IMR-90 (cell line): ENCODE measurements around the gene TWIST2. TPM values are rescaled to one million over a fixed set of nuclear protein-coding genes. Genes with fewer than 3 reads are reported as not detected.

Source experiments
- ATAC-seq: fragments of 200-7000 bp; cut with Tn5 transposase; 2 replicates; pipeline ENCODE4 v1.9.1; 2020; ENCODE audit warnings: low read depth, mild to moderate bottlenecking, moderate library complexity
- BruUV-seq: library from RNA; stranded (reverse); fragments of 400-500 nt; replicated peaks from 2 replicates; lab custom pipeline; 2021; lab: Mats Ljungman, UMichigan
- CTCF ChIA-PET: fragments of 300-600 bp; formaldehyde crosslinking; extraction: SDS; loops from one replicate; lab custom pipeline; 2021; ENCODE audit warnings: antibody characterized with exemption; lab: Yijun Ruan, JAX
- POLR2A ChIA-PET: fragments of 300-600 bp; sonication (Branson Sonifier 250); formaldehyde crosslinking; loops from one replicate; lab custom pipeline; 2022; ENCODE audit warnings: antibody characterized with exemption; ENCODE audit not compliant: unreplicated experiment; lab: Charles Lee
- DNase-seq: peaks from one replicate; pipeline ENCODE4 v3.0.0; 2013
- H2AFZ ChIP-seq: replicated peaks from 2 replicates; pipeline ENCODE3; 2013; ENCODE audit warnings: low read length, mild to moderate bottlenecking; ENCODE audit not compliant: poor library complexity
- H2AK5ac ChIP-seq: 2 replicates; pipeline ENCODE4 v1.6.1; 2013; ENCODE audit warnings: low read depth, low read length, inconsistent platforms
- H2AK9ac ChIP-seq: replicated peaks from 2 replicates; pipeline ENCODE3; 2013; ENCODE audit warnings: mild to moderate bottlenecking, low read depth, low read length, moderate library complexity; ENCODE audit not compliant: poor library complexity
- H2BK120ac ChIP-seq: 2 replicates; pipeline ENCODE4 v1.6.1; 2013; ENCODE audit warnings: low read depth, low read length, inconsistent platforms
- H2BK15ac ChIP-seq: 3 replicates; pipeline ENCODE4 v1.6.1; 2013; ENCODE audit warnings: low read depth, low read length, inconsistent platforms
- H2BK20ac ChIP-seq: 2 replicates; pipeline ENCODE4 v1.6.1; 2013; ENCODE audit warnings: low read depth, mild to moderate bottlenecking, inconsistent platforms, low read length, moderate library complexity
- H2BK5ac ChIP-seq: 2 replicates; pipeline ENCODE4 v1.6.1; 2013; ENCODE audit warnings: mild to moderate bottlenecking, low read depth, low read length, inconsistent platforms; ENCODE audit not compliant: poor library complexity, severe bottlenecking
- H3K14ac ChIP-seq: replicated peaks from 2 replicates; pipeline ENCODE4 v1.6.1; 2013; ENCODE audit warnings: low read depth, low read length, inconsistent platforms
- H3K18ac ChIP-seq: 2 replicates; pipeline ENCODE4 v1.6.1; 2013; ENCODE audit warnings: low read depth, low read length, control low read depth
- H3K23ac ChIP-seq: 2 replicates; pipeline ENCODE4 v1.6.1; 2013; ENCODE audit warnings: low read depth, low read length, inconsistent platforms
- H3K27ac ChIP-seq: 2 replicates; pipeline ENCODE4 v1.5.1; 2013; ENCODE audit warnings: mild to moderate bottlenecking, control low read depth, low read length; ENCODE audit not compliant: insufficient read depth
- H3K27me3 ChIP-seq: 2 replicates; pipeline ENCODE4 v1.6.1; 2013; ENCODE audit warnings: low read length; ENCODE audit not compliant: control insufficient read depth, insufficient read depth
- H3K36me3 ChIP-seq: 2 replicates; pipeline ENCODE4 v1.6.1; 2013; ENCODE audit warnings: low read length, mixed read lengths; ENCODE audit not compliant: control insufficient read depth, insufficient read depth
- H3K4ac ChIP-seq: 2 replicates; pipeline ENCODE4 v1.6.1; 2013; ENCODE audit warnings: low read depth, low read length, inconsistent platforms
- H3K4me1 ChIP-seq: 2 replicates; pipeline ENCODE4 v1.6.1; 2013; ENCODE audit warnings: low read length, mixed read lengths; ENCODE audit not compliant: control insufficient read depth, insufficient read depth
- H3K4me2 ChIP-seq: 2 replicates; pipeline ENCODE4 v1.6.1; 2013; ENCODE audit warnings: low read depth, mild to moderate bottlenecking, control low read depth, low read length, moderate library complexity
- H3K4me3 ChIP-seq: 2 replicates; pipeline ENCODE4 v1.5.1; 2013; ENCODE audit warnings: low read depth, mild to moderate bottlenecking, control low read depth, low read length, moderate library complexity; ENCODE audit not compliant: insufficient read depth
- H3K56ac ChIP-seq: 2 replicates; pipeline ENCODE4 v1.6.1; 2013; ENCODE audit warnings: low read length, inconsistent platforms; ENCODE audit not compliant: insufficient read depth; ENCODE audit errors: extremely low read depth
- H3K79me1 ChIP-seq, 2 experiments: 2 replicates each; pipeline ENCODE4 v1.6.1; 2013; ENCODE audit warnings: low read length in 2 of 2, inconsistent platforms in 1 of 2, low read depth in 1 of 2
- H3K9ac ChIP-seq: 2 replicates; pipeline ENCODE4 v1.6.1; 2013; ENCODE audit warnings: low read depth, low read length, control low read depth
- H3K9me1 ChIP-seq: 2 replicates; pipeline ENCODE4 v1.6.1; 2013; ENCODE audit warnings: low read length, inconsistent platforms; ENCODE audit not compliant: insufficient read depth
- H3K9me3 ChIP-seq: 2 replicates; pipeline ENCODE4 v1.6.1; 2013; ENCODE audit warnings: low read length; ENCODE audit not compliant: control insufficient read depth, insufficient read depth
- H4K20me1 ChIP-seq: 2 replicates; pipeline ENCODE4 v1.6.1; 2013; ENCODE audit warnings: low read length, inconsistent platforms; ENCODE audit not compliant: insufficient read depth
- H4K5ac ChIP-seq: 2 replicates; pipeline ENCODE4 v1.6.1; 2013; ENCODE audit warnings: mild to moderate bottlenecking, low read depth, low read length, control low read depth
- H4K8ac ChIP-seq, 2 experiments: 2 replicates each; pipeline ENCODE4 v1.6.1; 2013; ENCODE audit warnings: low read depth in 2 of 2, low read length in 2 of 2, control low read depth in 1 of 2, inconsistent platforms in 1 of 2
- H4K91ac ChIP-seq: 2 replicates; pipeline ENCODE4 v1.6.1; 2013; ENCODE audit warnings: low read depth, low read length, inconsistent platforms; ENCODE audit not compliant: insufficient read depth
- BHLHE40 ChIP-seq: fragments of 150-350 bp; IDR thresholded peaks from 2 replicates; pipeline ENCODE4 v1.6.1; 2016; ENCODE audit warnings: mild to moderate bottlenecking, low read depth, low read length
- CEBPB ChIP-seq: IDR thresholded peaks from 2 replicates; pipeline ENCODE4 v1.6.1; 2012; ENCODE audit warnings: low read depth, low read length, improper control_type of control experiment
- CHD1 ChIP-seq: IDR thresholded peaks from 2 replicates; pipeline ENCODE4 v1.6.1; 2012; ENCODE audit warnings: low read depth, low read length, improper control_type of control experiment
- CTCF ChIP-seq: conservative IDR thresholded peaks from 2 replicates; pipeline ENCODE4 v1.5.1; 2012; ENCODE audit warnings: mild to moderate bottlenecking, low read depth, low read length, improper control_type of control experiment
- ELK1 ChIP-seq: fragments of 150-350 bp; IDR thresholded peaks from 2 replicates; pipeline ENCODE4 v1.6.1; 2016; ENCODE audit warnings: low read depth, mild to moderate bottlenecking, low read length, moderate library complexity, borderline replicate concordance
- FOS ChIP-seq: fragments of 150-350 bp; IDR thresholded peaks from 2 replicates; pipeline ENCODE4 v1.6.1; 2016; ENCODE audit warnings: low read depth, low read length
- MAFK ChIP-seq: IDR thresholded peaks from 2 replicates; pipeline ENCODE4 v1.6.1; 2012; ENCODE audit warnings: low read depth, low read length, improper control_type of control experiment
- MAZ ChIP-seq: IDR thresholded peaks from 2 replicates; pipeline ENCODE4 v1.6.1; 2012; ENCODE audit warnings: low read depth, mild to moderate bottlenecking, low read length, improper control_type of control experiment, moderate library complexity, borderline replicate concordance
- MXI1 ChIP-seq: IDR thresholded peaks from 2 replicates; pipeline ENCODE4 v1.6.1; 2012; ENCODE audit warnings: low read depth, mild to moderate bottlenecking, low read length, moderate library complexity, borderline replicate concordance
- POLR2A ChIP-seq: IDR thresholded peaks from 2 replicates; pipeline ENCODE4 v1.6.1; 2012; ENCODE audit warnings: mild to moderate bottlenecking, low read depth, low read length
- RAD21 ChIP-seq: IDR thresholded peaks from 2 replicates; pipeline ENCODE4 v1.6.1; 2012; ENCODE audit warnings: low read length, improper control_type of control experiment
- RFX5 ChIP-seq: IDR thresholded peaks from 2 replicates; pipeline ENCODE4 v1.8.0; 2012; ENCODE audit warnings: low read depth, mild to moderate bottlenecking, low read length, moderate library complexity
- SMC3 ChIP-seq: fragments of 150-350 bp; IDR thresholded peaks from 2 replicates; pipeline ENCODE4 v1.6.1; 2016; ENCODE audit warnings: low read depth, mild to moderate bottlenecking, antibody characterized with exemption, low read length, moderate library complexity
- WGBS, 2 experiments: methylation state at CpG; one replicate each; pipeline versions ENCODE4 v1.1.5 to v1.1.7; 2013; ENCODE audit warnings: missing lambda C conversion rate in 2 of 2; ENCODE audit not compliant: insufficient read length in 1 of 2; ENCODE audit errors: extremely low coverage in 2 of 2; 5-methylcytosine and 5-hydroxymethylcytosine counted together
- dilution Hi-C: fragments of 300-500 bp; cut with HindIII; formaldehyde crosslinking; loops from one replicate; pipeline ENCODE4 v1.14.3; 2018; ENCODE audit warnings: low sequenced_read_pairs; ENCODE audit not compliant: unreplicated experiment
- in situ Hi-C: fragments of 300-500 bp; cut with MboI; formaldehyde crosslinking; loops from 3 replicates; pipeline ENCODE4 v1.14.3; 2019; ENCODE audit warnings: low sequenced_read_pairs, inconsistent platforms, mixed read lengths
- intact Hi-C: fragments of 100-400 bp; cut with micrococcal nuclease; formaldehyde crosslinking; loops from 2 replicates; pipeline ENCODE4 v1.10.0; 2022
- polyA plus RNA-seq, 3 experiments: library from polyadenylated mRNA; depleted of rRNA; stranded (reverse); fragments of >200 nt; gene quantifications; 2 replicates each; pipeline ENCODE4 v1.2.3, GENCODE V29; 2012; ENCODE audit warnings: low replicate concordance in 1 of 3
- total RNA-seq: library from RNA; depleted of rRNA; stranded (reverse); fragments of >200 nt; gene quantifications from 2 replicates; pipeline ENCODE4 v1.2.3, GENCODE V29; 2012

TWIST2 gene
- total and polyA plus RNA-seq, 2 of the 4 experiments (the other 2 are of a cell fraction), result 9.3 to 33.6 TPM

- Histone ChIP-seq H2BK20ac (no peak overlapping the region), H2BK15ac (no peak overlapping the region), H3K4me3 (no peak overlapping the region), H3K79me1 (no peaks in the 10 kb centered on the region), H3K18ac (no peak overlapping the region), H3K9me1 (no peaks in the 10 kb centered on the region), H3K9ac (no peak overlapping the region), H3K36me3 (no peaks in the 10 kb centered on the region), H3K9me3 (peaks cover 11% of the 10 kb centered on the region), H2AK9ac (no peak overlapping the region), H3K14ac (no peak overlapping the region), H2BK5ac (no peak overlapping the region), H3K27me3 (peaks cover 10% of the 10 kb centered on the region), H4K5ac (no peak overlapping the region), H3K27ac (no peak overlapping the region), H4K8ac (no peak overlapping the region), H3K56ac (no peak overlapping the region), H4K20me1 (no peaks in the 10 kb centered on the region), H2BK120ac (no peak overlapping the region), H3K4me2 (no peak overlapping the region), H4K91ac (no peak overlapping the region), H3K23ac (no peak overlapping the region), H3K4me1 (no peaks in the 10 kb centered on the region), H3K4ac (no peak overlapping the region), H2AFZ (no peak overlapping the region), H2AK5ac (no peak overlapping the region)
- dilution Hi-C loops, result no loop called here
- 0% methylated on average over 1 of the region's 10 CpGs; no CpG with 5 or more reads in 1 of the 2 experiments for WGBS, 2 experiments
- ATAC-seq, result no peak
- in situ Hi-C loops, result no loop called here
- ChIA-PET POLR2A (no interaction called here), CTCF (interaction anchor here (0.7 kb wide), 1 partner anchor 73 kb away, joined by 3 read pairs; no protein-coding TSS in a partner anchor)
- intact Hi-C loops, result no loop called here
- no peak for DNase-seq
- no TSS peak for BruUV-seq
- no peak for TF ChIP-seq ELK1
- TF ChIP-seq BHLHE40, result no peak
- TF ChIP-seq CTCF, result no peak
- TF ChIP-seq MXI1, result no peak
- TF ChIP-seq CEBPB, result no peak
- no peak for TF ChIP-seq CHD1
- TF ChIP-seq MAZ, result no peak
- no peak for TF ChIP-seq FOS
- no peak for TF ChIP-seq RAD21
- TF ChIP-seq SMC3, result no peak
- no peak for TF ChIP-seq MAFK
- no peak for TF ChIP-seq RFX5
- no peak for TF ChIP-seq POLR2A
Observed at GRCh38 chr2:238821944-238822670, 25.8 kb upstream of the TWIST2 start.
